Posterior vena cava (tissue), 2 donors: ENCODE results near the gene PPP1R12A. TPM values are rescaled to one million over a fixed set of nuclear protein-coding genes. Genes with fewer than 3 reads are reported as not detected.
"Not testable (repeated sequence)": the region's sequence is repeated elsewhere in the genome, so short reads cannot be mapped to it uniquely, and the experiment has no call there.

ENCODE experiments used
- DNase-seq: peaks from one replicate; pipeline ENCODE4 v3.0.0-alpha.2; 2020; ENCODE audit warnings: low spot score
- intact Hi-C, 2 donors: fragments of 100-400 bp; cut with DNase I; formaldehyde crosslinking; loops; one replicate each; pipeline versions ENCODE4 v1.14.1 to v1.14.2; 2022 to 2023
- long read RNA-seq, 2 donors: library from polyadenylated mRNA; unstranded; transcript quantifications; one replicate each; pipeline ENCODE4 v2.0.0, GENCODE V29; 2020 to 2021
- total RNA-seq, 2 donors: library from RNA; stranded (reverse); fragmentation: NEBNext Ultra II Directional; extraction: Animal tissue kit (Norgen Biotek cat#: 25700); gene quantifications; one replicate each; pipeline ENCODE4 v1.2.1, GENCODE V29; 2021
- donor health status: DM: yes; HTN: yes; CAD: no.
- donor health status: DM: yes; HTN: yes; CAD: no.

PPP1R12A gene
- 100 to 1,000 TPM; 220 to 239 TPM for total RNA-seq
- long read RNA-seq, donor 1, partial matches to known transcripts, result 73 of 96 reads
- long read RNA-seq, donor 1, other reads (novel, unspliced or antisense), result 22 of 96 reads
- long read RNA-seq, donor 2, transcript PPP1R12A-208 (15 exons, 2,275 nt), result major isoform, 5 of 395 reads
- long read RNA-seq, donor 2, partial matches to known transcripts, result 352 of 395 reads
- long read RNA-seq, donor 2, other reads (novel, unspliced or antisense), result 38 of 395 reads

DNA sequence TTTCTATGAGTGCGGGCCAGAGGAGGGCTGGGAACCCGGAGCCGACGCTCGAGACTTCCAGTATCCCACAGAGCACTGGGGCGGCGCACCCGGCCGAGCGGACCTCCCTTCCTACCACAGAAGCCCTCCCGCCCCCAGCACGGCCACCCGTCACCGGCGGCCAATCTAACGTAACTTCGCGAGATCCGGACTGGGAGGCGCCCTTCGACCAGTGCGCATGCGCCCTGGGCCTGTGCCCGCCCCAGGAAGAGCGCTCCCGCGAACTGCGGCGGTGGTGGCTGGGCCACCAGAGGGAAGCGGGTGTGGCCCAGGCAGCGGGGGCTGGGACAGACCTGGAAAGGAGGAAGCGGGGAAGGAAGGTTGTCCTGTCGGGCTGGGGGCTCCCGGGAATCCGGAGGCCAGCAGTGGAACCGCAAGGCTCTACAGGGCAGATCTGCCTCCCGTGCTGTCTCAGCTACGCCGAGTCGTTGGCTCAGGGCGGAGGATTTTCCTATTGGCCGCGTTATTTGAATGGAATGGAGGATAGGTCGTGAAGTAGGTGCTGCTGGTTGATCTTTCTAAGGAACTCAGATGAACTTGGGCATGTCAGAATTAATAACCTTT, at the start of gene PPP1R12A:
TSS of gene PPP1R12A (minus strand) at position 77 of the 603 bp plus-strand sequence. CDS start 166 bp downstream, outside the sequence.
- peak; percentile 99 for DNase-seq
- intact Hi-C loops, result loop anchor here in 1 of 2 donors (5.0 to 10.0 kb wide), 3 partner anchors 107 to 247 kb away; partner anchors contain the start of gene PAWR

DNA sequence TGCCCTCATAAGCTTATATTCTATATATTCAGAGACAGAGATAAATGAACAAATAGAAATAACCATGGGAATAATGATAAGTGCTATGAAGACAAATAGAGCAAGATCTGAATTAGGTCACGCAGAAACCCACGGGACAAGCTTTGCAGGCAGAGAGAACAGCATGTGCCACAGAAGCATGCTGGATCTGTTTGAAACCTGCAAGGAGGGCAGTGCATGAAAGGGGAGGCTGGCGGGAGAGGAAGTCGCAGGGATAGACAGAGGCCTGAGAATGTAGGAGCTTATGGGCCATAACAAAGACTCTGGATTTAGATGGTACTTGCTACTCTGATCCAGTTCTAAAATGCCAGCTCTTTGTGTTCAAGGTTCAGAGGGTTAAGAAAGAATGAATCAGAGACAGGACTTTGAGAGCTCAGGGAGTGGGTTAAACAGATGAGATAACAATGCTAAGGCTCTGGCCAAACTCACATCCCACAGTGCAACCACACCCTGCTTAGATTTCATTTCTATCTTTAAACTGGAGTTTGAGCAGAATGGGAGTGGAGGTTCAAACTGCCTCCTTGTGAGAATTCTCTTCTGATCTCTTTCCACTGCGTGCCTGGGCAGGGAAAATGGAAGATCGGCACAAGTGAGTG, 49.2 kb upstream of the PPP1R12A start:
- intact Hi-C loops, result no loop called here

DNA sequence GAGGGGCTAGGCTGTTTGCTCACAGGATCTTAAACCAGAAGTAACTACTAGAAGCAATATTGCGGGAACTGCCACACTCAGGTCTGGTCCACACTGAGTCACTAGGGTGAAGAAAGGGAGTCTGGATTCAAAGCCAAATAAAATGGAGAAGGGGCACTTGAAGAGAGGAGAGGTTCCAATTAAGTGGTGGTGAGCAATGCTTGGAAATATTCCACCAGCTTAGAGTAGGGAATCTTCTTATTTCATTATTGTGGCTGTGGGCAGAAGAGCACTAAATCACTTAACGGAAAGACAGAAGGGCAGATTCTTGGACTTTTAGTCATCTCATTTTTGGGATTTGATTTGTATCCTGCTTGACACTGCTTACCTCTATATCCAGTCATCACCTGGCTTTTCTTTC, 48.6 kb upstream of the PPP1R12A start:
- intact Hi-C loops, result no loop called here
- DNase-seq, result no peak

More for the DNA sequence above, 49.2 kb upstream of the PPP1R12A start:
- no peak for DNase-seq

DNA sequence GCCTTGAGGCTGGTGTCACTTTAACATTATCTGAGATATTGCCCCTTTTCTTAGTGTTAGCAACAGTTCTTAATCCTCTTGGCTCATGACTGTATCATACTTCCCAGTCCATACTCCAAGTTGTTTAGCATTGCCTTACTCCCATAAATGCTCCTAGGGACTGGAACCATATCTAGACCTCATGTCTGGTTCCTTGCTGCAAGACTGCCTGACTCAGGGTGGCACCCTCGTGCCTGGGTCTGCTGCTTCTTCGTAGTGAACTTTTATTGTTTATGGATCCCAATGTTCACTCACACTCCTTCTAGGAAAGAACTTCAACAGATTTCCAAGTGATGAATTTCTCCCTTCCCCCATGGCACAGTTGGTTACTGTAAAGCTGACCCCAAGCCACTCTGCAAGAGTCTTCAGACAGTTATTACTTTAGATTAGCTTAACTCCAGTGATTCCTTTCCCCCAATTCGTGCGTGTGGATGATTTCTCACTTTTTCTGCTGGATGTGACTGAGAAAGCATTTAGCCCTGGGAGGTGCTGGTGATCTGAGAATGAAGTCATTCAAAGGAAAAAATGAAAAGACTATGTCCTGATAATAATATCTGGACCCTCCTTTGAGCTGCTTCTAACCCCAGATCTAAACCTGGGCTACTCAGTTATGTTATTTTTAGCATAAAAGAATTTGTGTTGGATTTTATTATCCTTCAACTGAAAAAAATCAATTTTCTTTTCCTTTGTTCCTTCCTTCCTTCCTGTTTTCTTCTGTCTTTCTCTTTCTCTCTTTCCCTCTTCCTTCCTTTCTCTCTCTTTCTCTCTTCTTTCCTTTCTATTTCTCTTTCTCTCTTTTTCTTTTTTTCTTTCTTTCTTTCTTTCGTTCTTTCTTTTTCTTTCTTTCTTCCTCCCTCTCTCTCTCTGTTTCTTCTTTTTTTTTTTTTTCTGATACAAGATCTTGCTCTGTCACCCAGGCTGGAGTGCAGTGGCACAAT, 47.5 kb upstream of the PPP1R12A start:
- DNase-seq, result no peak
- intact Hi-C loops, result no loop called here

DNA sequence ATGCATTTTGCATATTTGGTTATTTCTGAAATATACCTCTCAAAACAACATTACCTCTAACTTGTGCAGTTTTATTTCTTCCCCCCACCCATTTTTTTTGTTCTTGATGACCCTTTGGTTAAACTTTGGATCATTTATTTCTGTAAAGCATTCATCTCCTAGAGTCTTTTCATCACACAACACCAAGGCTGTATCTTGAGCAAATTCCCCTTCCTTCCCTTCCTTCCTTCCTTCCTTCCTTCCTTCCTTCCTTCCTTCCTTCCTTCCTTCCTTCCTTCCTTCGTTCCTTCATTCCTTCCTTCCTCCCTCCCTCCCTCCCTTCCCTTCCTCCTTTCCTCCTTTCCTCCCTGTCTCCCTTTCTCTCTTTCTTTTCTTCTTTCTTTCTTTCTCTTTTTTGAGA, 43.8 kb upstream of the PPP1R12A start:
- no peak for DNase-seq
- intact Hi-C loops, result no loop called here

DNA sequence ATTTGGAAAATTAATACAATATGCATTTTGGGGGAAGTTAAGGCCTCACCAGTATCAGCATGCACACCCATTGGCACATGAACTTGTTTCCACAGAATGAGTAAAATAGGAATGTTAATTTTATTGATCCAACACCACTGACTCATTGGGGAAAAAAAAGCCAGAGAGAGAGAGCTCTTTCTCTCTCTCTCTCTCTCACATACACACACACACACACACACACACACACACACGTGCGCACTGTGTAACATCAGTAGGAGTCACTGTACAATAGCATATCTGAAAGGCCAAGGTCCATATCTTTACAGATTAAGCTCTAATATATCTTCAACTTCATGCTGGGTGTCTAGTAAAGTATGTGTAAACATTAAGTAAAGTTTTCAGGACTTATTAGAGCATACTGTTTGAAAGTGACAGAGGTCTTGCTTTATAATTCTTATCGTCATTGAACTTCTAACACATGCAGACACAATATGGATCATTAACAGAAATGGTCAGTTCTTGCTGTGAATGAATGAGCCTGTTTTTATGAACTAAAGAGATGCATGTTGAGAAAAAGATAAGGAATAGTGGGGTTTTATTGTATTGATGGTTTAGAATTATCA, 43.1 kb upstream of the PPP1R12A start:
- DNase-seq, intact Hi-C loops: not testable (repeated sequence)

DNA sequence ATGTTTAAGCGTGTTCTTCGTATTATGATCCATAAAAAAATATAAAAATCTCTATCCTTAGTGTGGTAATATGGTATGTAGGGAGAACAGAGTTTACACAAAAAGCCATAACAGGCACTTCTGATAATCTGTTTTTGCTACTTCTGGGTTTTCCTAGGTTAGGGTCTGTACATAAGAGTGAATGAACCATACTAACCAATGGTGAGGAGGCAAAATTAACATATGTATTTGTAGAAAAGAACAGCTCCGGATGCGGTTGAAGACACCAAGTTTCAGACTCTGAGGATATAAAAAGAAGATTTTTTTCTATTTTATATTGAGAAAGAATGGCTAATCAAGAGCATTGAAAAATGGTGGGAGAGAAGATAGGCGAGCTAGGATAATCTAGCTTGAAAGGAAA, 40.2 kb upstream of the PPP1R12A start:
- no peak for DNase-seq
- intact Hi-C loops, result no loop called here

DNA sequence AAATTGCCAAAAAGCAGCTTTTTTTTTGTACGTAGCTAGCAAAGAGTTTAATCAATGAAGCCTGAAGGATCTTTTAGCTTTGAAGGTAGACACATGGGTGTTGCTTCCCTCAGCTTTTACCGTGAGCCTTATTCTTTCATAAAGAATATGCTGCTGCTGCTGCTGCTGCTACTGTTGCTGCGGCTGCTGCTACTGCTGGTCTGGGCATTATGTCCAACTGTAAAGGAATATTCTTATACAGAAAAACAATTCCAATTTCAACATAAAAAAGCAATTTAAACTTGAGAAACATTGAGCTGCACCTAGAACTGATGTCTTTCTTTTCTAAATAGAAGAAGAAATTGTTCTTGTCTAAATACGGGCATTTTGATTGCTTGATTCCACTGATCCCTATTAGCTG, 38.9 kb upstream of the PPP1R12A start:
- intact Hi-C loops, result no loop called here
- DNase-seq, result no peak

DNA sequence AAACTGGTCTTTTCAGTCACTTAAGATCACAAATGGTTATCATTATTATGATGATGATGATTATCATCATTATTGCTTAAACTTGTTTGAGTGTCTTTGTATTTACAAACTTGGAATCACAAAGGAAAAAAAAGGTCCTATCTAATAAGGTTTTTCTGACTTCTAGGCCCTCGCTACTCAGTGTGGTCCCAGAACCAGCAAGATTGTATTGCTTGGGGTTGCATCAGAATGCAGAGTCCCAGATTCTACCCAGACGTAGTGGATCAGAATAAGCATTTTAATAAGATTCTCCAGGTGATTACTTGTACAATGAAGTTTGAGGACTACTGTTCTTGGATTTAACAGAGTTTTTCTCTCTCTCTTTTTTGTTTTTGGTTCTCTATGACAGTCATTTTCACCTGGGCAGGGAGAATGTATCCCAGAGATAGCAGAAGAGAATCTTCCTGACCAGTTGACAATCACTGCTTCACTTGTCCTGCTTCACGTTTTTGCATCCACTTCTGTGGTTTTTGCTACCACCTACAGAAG, 29.3 kb upstream of the PPP1R12A start:
- intact Hi-C loops, result no loop called here
- no peak for DNase-seq

DNA sequence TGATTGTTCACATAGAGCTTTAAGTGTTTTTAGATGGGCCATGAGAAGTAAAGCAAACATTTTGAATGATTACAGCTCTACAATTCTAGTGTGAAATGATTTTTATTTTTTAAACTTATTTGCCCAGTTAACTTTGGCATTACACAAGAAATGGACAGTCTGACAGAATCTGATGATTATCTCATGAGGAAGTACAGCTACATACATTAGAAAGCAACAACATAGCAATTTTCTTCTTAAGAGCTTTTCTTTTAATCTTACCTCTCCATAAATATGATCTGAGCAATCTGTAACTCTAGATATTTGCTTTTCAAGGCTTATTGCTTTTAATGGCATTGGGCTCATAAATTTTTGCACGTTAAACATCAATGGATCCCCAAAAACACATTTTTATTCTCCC, 26.5 kb upstream of the PPP1R12A start:
- intact Hi-C loops, result no loop called here
- DNase-seq, result no peak

DNA sequence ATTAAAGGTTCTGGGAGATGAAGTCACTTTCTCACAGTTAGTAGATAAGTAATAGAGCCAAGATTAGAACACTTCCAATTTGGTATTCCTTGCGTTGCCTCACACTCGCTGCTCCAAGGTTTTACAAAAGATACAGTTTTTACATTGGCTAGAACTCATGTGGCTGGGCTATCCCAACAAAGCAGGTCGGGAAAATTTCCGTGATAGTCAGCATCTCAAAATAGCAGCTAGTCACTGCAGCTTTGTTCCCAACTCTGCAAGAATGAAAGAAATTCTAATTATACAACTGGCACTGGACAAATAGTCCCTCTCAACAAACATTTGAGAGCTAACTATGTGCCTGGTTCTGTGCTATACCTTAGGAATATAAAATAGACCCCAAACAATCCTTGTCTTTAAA, 24.6 kb upstream of the PPP1R12A start:
- DNase-seq, result no peak
- intact Hi-C loops, result no loop called here

DNA sequence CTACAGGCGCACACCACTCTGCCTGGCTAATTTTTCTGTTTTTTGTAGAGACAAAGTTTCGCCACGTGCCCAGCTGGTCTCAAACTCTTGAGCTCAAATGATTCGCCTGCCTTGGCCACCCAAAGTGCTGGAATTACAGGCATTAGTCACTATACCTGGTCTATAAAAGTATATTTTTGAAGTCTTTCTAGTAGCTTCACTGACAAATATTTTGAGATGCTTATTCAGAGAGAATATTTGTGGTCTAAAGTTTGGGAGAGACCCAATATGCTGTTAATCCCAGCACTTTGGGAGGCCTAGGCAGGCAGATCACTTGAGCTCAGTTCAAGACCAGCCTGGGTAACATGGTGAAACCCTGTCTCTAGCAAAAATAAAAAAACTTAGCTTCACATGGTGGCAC, 22.0 kb upstream of the PPP1R12A start:
- DNase-seq, result no peak
- intact Hi-C loops, result no loop called here

DNA sequence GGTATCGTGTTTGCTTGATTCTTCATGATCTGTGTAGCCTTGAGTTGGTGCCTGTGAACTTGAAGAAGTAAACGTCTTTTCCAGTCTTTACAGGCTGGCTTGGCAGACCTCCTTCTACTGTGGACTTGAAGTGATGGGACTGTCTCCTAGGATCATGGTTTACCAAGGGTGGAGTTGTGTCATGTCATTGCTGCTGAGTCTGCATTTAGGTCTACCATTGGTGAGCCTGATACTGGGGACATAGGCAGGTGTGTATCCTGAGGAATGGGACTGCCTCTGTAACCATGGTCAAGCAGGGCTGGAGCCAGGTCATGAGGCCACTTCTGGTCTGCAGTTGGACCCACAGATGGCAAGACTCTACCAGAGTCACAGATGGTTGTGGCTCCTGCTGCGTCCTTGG, 20.7 kb upstream of the PPP1R12A start:
- intact Hi-C loops, result no loop called here
- no peak for DNase-seq

DNA sequence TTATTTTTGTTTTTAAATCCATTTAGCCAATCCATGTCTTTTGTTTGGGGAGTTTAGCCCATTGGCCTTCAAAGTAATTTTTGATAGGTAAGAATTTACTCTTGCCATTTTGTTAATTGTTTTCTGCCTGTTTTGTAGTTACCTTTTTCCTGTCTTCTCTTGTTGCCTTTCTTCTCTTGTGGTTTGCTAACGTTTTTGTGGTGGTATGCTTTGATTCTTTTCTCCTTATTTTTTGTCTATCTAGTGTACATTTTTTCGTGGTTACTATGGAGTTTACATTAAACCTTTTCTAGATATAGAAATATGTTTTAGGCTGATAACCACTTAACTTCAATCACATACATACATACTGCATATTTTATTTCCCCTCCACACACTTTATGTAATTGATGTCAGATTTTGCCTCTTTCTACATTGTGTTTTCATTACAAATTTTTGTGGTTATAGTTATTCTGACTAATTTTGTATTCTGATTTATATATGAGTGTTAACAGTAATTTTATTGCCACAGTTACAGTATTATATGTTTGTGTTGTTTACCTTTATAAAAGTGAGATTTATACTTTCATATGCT, 19.2 kb upstream of the PPP1R12A start:
- DNase-seq, result no peak
- intact Hi-C loops, result no loop called here

DNA sequence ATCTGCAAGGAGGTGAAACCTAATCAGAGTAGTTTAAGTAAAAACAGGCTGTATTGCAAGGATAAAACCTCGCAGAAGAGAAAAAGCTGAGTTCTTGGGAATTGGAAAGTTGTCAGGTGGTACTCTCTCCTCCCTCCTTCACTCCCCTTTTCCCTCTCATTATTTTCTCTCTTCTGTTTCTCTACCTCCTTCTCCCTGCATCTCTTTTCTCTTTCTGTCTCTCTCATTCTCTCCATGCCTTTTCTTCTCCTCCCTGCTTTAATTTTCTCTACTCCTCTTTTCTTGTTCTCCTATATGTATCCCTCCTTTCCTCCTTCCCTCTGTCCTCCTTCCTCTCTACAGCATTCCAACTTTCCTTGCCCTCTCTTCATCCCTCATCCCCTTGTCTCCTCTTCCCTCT, 14.2 kb upstream of the PPP1R12A start:
- no peak for DNase-seq
- intact Hi-C loops, result no loop called here

DNA sequence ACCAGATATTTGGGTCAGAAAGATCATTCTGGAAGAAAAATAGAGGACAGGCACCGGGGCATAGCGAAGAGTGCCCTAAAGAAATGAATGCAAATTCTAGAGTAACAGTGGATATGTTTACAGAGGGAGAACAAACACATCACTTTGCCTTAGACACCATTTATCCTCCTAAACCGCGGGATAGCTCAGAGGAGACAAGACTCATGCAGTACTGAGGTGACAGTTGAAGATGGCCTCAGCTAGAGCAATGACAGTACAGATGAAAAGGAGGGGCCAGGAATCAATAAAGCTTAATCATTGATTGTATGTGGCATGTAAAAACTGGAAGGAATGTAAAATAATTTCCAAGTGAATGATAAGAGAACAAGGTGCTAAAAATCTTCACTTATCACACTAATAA, 10.5 kb upstream of the PPP1R12A start:
- intact Hi-C loops, result no loop called here
- DNase-seq, result no peak

DNA sequence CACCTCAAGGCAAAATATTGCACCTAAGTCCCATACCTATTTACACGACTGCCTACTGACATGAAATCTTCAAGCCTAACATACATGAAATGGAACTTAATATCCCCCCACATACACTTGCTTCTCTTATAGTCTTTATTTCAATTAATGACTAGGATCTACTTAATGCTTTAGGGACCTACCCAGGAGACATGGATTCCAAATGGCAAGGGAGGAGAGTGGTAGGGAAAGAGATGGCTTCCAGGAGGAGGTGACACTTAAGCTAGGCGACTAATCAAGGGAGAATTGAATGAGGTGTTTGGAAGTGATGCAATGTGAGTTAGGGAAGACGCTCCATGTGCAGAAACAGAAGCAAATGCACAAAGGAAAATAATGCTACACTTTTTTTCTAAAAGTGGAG, 9.7 kb upstream of the PPP1R12A start:
- no peak for DNase-seq
- intact Hi-C loops, result no loop called here

DNA sequence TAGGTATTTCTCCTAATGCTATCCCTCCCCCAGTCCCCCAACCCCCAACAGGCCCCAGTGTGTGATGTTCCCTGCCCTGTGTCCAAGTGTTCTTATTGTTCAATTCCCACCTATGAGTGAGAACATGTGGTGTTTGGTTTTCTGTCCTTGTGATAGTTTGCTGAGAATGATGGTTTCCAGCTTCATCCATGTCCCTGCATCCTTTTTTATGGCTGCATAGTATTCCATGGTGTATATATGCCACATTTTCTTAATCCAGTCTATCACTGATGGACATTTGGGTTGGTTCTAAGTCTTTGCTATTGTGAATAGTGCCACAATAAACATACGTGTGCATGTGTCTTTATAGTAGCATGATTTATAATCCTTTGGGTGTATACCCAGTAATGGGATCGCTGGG, 7.9 kb upstream of the PPP1R12A start:
- intact Hi-C loops, DNase-seq: not testable (repeated sequence)
